Stimulated activated CD8-positive, alpha-beta memory T cell treated with anti-CD3 and anti-CD28 coated beads, Interleukin-12 subunit alpha, Interleukin-12 subunit beta, amount 100 ng/mL, for 1 hour (primary cell): ENCODE results near the gene TBC1D2B.
"Not testable (repeated sequence)": the region's sequence is repeated elsewhere in the genome, so short reads cannot be mapped to it uniquely, and the experiment has no call there.

Experiments
- DNase-seq: peaks from one replicate; pipeline ENCODE4 v3.0.0-alpha.2; 2020; ENCODE audit warnings: low read depth

The TBC1D2B gene

GRCh38 chr15:77986891-77987764 is 90.4 kb downstream of the TBC1D2B start:
- no peak for DNase-seq

- DNase-seq, result no peak
Observed at GRCh38 chr15:77985931-77986480, 91.5 kb downstream of the TBC1D2B start.

GRCh38 chr15:77985031-77985930 is 92.2 kb downstream of the TBC1D2B start:
- no peak for DNase-seq

GRCh38 chr15:77984446-77984861 is 93.1 kb downstream of the TBC1D2B start:
- no peak for DNase-seq

GRCh38 chr15:77983708-77984445 is 93.6 kb downstream of the TBC1D2B start:
- DNase-seq, result no peak

GRCh38 chr15:77983091-77983707 is 94.3 kb downstream of the TBC1D2B start:
- no peak for DNase-seq

GRCh38 chr15:77982127-77982490 is 95.4 kb downstream of the TBC1D2B start:
- DNase-seq, result no peak

GRCh38 chr15:77981281-77982126 is 96.0 kb downstream of the TBC1D2B start:
- no peak for DNase-seq

- not testable (repeated sequence) for DNase-seq
Observed at GRCh38 chr15:77980674-77981073, 96.8 kb downstream of the TBC1D2B start.

- DNase-seq, result no peak
Observed at GRCh38 chr15:77980098-77980497, 97.4 kb downstream of the TBC1D2B start.

GRCh38 chr15:77979157-77979556 is 98.4 kb downstream of the TBC1D2B start:
- not testable (repeated sequence) for DNase-seq

GRCh38 chr15:77978759-77979145 is 98.8 kb downstream of the TBC1D2B start:
- not testable (repeated sequence) for DNase-seq

GRCh38 chr15:77977903-77978758 is 99.4 kb downstream of the TBC1D2B start:
- not testable (repeated sequence) for DNase-seq

- DNase-seq, result not testable (repeated sequence)
Observed at GRCh38 chr15:77976760-77977525, 100.6 kb downstream of the TBC1D2B start.

GRCh38 chr15:77976095-77976450 is 101.4 kb downstream of the TBC1D2B start:
- not testable (repeated sequence) for DNase-seq

- DNase-seq, result no peak
Observed at GRCh38 chr15:77975332-77976094, 102.0 kb downstream of the TBC1D2B start.

- no peak for DNase-seq
Observed at GRCh38 chr15:77974416-77975331, 102.8 kb downstream of the TBC1D2B start.
